ENCODE results near the gene NRF1. TPM values are rescaled to one million over a fixed set of nuclear protein-coding genes. Genes with fewer than 3 reads are reported as not detected.

NRF1 gene
- total RNA-seq, 1 experiment from 2014 or later, result 14.0 TPM

GRCh38 chr7:129774359-129774758 is 162.8 kb downstream of the NRF1 start:
- Histone ChIP-seq H3K4me1 (ENCODE audit: control insufficient read depth, insufficient read depth, low read length) (peaks cover 3% of the 10 kb centered on the region; the same call in 1 of the 2 replicates), H3K4me3 (ENCODE audit: low read depth in 2 of 2, low read length in 2 of 2) (no peak overlapping the region), H3K9me3 (ENCODE audit: control insufficient read depth, insufficient read depth, low read depth, low read length) (no peaks in the 10 kb centered on the region), H3K27me3 (ENCODE audit: control insufficient read depth, insufficient read depth, low read length) (no peaks in the 10 kb centered on the region), H3K36me3 (ENCODE audit: control insufficient read depth, insufficient read depth, low read length) (no peaks in the 10 kb centered on the region), H3K27ac (ENCODE audit: low read length) (no peak overlapping the region)
- TF ChIP-seq CTCF (IDR thresholded peaks at IDR 0.05) (no peak), POLR2AphosphoS5 (IDR thresholded peaks at IDR 0.05; ENCODE audit: low read depth, low read length) (no peak), REST (IDR thresholded peaks at IDR 0.05; ENCODE audit: insufficient read depth in 1 of 2, low read depth in 2 of 2, low read length in 1 of 2) (no peak), TCF7L2 (IDR thresholded peaks at IDR 0.05; ENCODE audit: low read depth, low read length) (no peak), SIN3A (IDR thresholded peaks at IDR 0.05; ENCODE audit: borderline replicate concordance, insufficient read depth, low read depth, low read length) (no peak)
- DNase-seq (ENCODE audit: low read depth, low spot score), result no peak
- ATAC-seq, result no peak
- intact Hi-C loops (cut with micrococcal nuclease; ENCODE audit: unreplicated experiment), result no loop called here
- in situ Hi-C loops (cut with HindIII; ENCODE audit: low pct_unique_long_range_greater_than_20kb, low sequenced_read_pairs), result no loop called here
- ChIA-PET POLR2A (no interaction called here), CTCF (no interaction called here)
- BruUV-seq (replicated peaks), result no TSS peak

- peaks cover 3% of the 10 kb centered on the region; the same call in 1 of the 2 replicates for H3K4me1 ChIP-seq (ENCODE audit: control insufficient read depth, insufficient read depth, low read length)
- no peaks in the 10 kb centered on the region for H3K27me3 ChIP-seq (ENCODE audit: control insufficient read depth, insufficient read depth, low read length)
- ChIA-PET POLR2A (no interaction called here), CTCF (no interaction called here)
- no TSS peak for BruUV-seq (replicated peaks)
- in situ Hi-C loops (cut with HindIII; ENCODE audit: low pct_unique_long_range_greater_than_20kb, low sequenced_read_pairs) (no loop called here), intact Hi-C loops (cut with micrococcal nuclease; ENCODE audit: unreplicated experiment) (no loop called here)
- no peaks in the 10 kb centered on the region for H3K9me3 ChIP-seq (ENCODE audit: control insufficient read depth, insufficient read depth, low read depth, low read length)
- ATAC-seq (no peak), DNase-seq (ENCODE audit: low read depth, low spot score) (no peak)
- no peak overlapping the region for H3K27ac ChIP-seq (ENCODE audit: low read length)
- H3K36me3 ChIP-seq (ENCODE audit: control insufficient read depth, insufficient read depth, low read length), result no peaks in the 10 kb centered on the region
- TF ChIP-seq CTCF (IDR thresholded peaks at IDR 0.05) (no peak), REST (IDR thresholded peaks at IDR 0.05; ENCODE audit: insufficient read depth in 1 of 2, low read depth in 2 of 2, low read length in 1 of 2) (no peak), TCF7L2 (IDR thresholded peaks at IDR 0.05; ENCODE audit: low read depth, low read length) (no peak), POLR2AphosphoS5 (IDR thresholded peaks at IDR 0.05; ENCODE audit: low read depth, low read length) (no peak), SIN3A (IDR thresholded peaks at IDR 0.05; ENCODE audit: borderline replicate concordance, insufficient read depth, low read depth, low read length) (no peak)
- H3K4me3 ChIP-seq (ENCODE audit: low read depth in 2 of 2, low read length in 2 of 2), result no peak overlapping the region
These were observed 163.6 kb downstream of the NRF1 start for GRCh38 chr7:129774871-129775694.
